Loucy (cell line): ENCODE measurements around the gene KRTAP19-7.

Source experiments
- H2AFZ ChIP-seq: fragments of 200-600 bp; sonication (generic); 2 replicates; pipeline ENCODE4 v1.6.0; 2016; ENCODE audit warnings: antibody characterized with exemption, mild to moderate bottlenecking, low read length, moderate library complexity
- H3F3A ChIP-seq: fragments of 200-600 bp; 2 replicates; pipeline ENCODE4 v1.6.0; 2016; ENCODE audit warnings: antibody characterized with exemption, low read depth, mild to moderate bottlenecking
- H3K27me3 ChIP-seq: fragments of 200-600 bp; sonication (generic); 2 replicates; pipeline ENCODE4 v1.6.1; 2014; ENCODE audit warnings: low read length, mild to moderate bottlenecking; ENCODE audit not compliant: insufficient read depth, poor library complexity, severe bottlenecking
- H3K36me3 ChIP-seq: fragments of 200-600 bp; sonication (generic); 2 replicates; pipeline ENCODE4 v1.6.1; 2016; ENCODE audit warnings: low read length; ENCODE audit not compliant: insufficient read depth
- H3K4me1 ChIP-seq: fragments of 200-600 bp; sonication (generic); 2 replicates; pipeline ENCODE4 v1.5.1; 2014; ENCODE audit warnings: low read length, mild to moderate bottlenecking; ENCODE audit not compliant: insufficient read depth, poor library complexity, severe bottlenecking
- H3K4me2 ChIP-seq: fragments of 200-600 bp; sonication (generic); 2 replicates; pipeline ENCODE4 v1.6.0; 2014; ENCODE audit warnings: antibody characterized with exemption, low read length, low read depth, mild to moderate bottlenecking; ENCODE audit not compliant: poor library complexity, severe bottlenecking
- H3K4me3 ChIP-seq: fragments of 200-600 bp; sonication (generic); 2 replicates; pipeline ENCODE4 v1.5.1; 2014; ENCODE audit warnings: low read length, mild to moderate bottlenecking, mixed read lengths; ENCODE audit not compliant: poor library complexity, severe bottlenecking
- H3K79me2 ChIP-seq: fragments of 200-600 bp; sonication (generic); 2 replicates; pipeline ENCODE4 v1.6.1; 2014; ENCODE audit warnings: low read length; ENCODE audit not compliant: insufficient read depth
- H3K9ac ChIP-seq: fragments of 200-600 bp; sonication (generic); 2 replicates; pipeline ENCODE4 v1.6.0; 2014; ENCODE audit warnings: mild to moderate bottlenecking, low read depth, low read length, moderate library complexity; ENCODE audit not compliant: poor library complexity, severe bottlenecking
- H3K9me2 ChIP-seq: fragments of 200-600 bp; sonication (generic); replicated peaks from 2 replicates; pipeline ENCODE4 v1.6.1; 2016; ENCODE audit warnings: low read depth, low read length, mixed read lengths
- H3K9me3 ChIP-seq: fragments of 200-600 bp; sonication (generic); 2 replicates; pipeline ENCODE4 v1.6.1; 2014; ENCODE audit warnings: mild to moderate bottlenecking, antibody characterized with exemption, low read length, low read depth; ENCODE audit not compliant: insufficient read depth
- H4K20me1 ChIP-seq: fragments of 200-600 bp; sonication (generic); 2 replicates; pipeline ENCODE4 v1.6.0; 2014; ENCODE audit warnings: antibody characterized with exemption, low read length, mild to moderate bottlenecking; ENCODE audit not compliant: insufficient read depth, poor library complexity, severe bottlenecking
- CTCF ChIP-seq: fragments of 200-600 bp; sonication (generic); conservative IDR thresholded peaks from 2 replicates; pipeline ENCODE4 v1.5.1; 2014; ENCODE audit warnings: mild to moderate bottlenecking, antibody characterized with exemption, low read length
- EZH2phosphoT487 ChIP-seq: fragments of 200-600 bp; IDR thresholded peaks from 2 replicates; pipeline ENCODE4 v1.6.1; 2018; ENCODE audit warnings: antibody characterized with exemption, mild to moderate bottlenecking, moderate library complexity, borderline replicate concordance

KRTAP19-7 gene

GRCh38 chr21:30541764-30542163 lies 19.4 kb downstream of the KRTAP19-7 start, which contains the start of gene KRTAP19-6:
TSS of gene KRTAP19-6 (minus strand) at chr21:30541864. CDS start at chr21:30541833, 31 bp downstream.
- Histone ChIP-seq H3K4me3 (no peak within 1 kb of the TSS), H4K20me1 (no peaks in the 10 kb centered on the region), H3K9me2 (no peaks in the 10 kb centered on the region), H3K79me2 (no peaks in the 10 kb centered on the region), H3K4me2 (no peak within 1 kb of the TSS), H3K4me1 (no peaks in the 10 kb centered on the region), H3K36me3 (no peaks in the 10 kb centered on the region), H3F3A (no peaks in the 10 kb centered on the region), H3K27me3 (no peaks in the 10 kb centered on the region), H2AFZ (no peak within 1 kb of the TSS), H3K9ac (no peak within 1 kb of the TSS), H3K9me3 (no peaks in the 10 kb centered on the region)
- TF ChIP-seq CTCF (no peak), EZH2phosphoT487 (no peak)

- Histone ChIP-seq H3K36me3 (no peaks in the 10 kb centered on the region), H2AFZ (no peak overlapping the region), H3K4me2 (no peak overlapping the region), H3K9ac (no peak overlapping the region), H3F3A (no peaks in the 10 kb centered on the region), H3K4me1 (no peaks in the 10 kb centered on the region), H4K20me1 (no peaks in the 10 kb centered on the region), H3K4me3 (no peak overlapping the region), H3K27me3 (no peaks in the 10 kb centered on the region), H3K79me2 (no peaks in the 10 kb centered on the region), H3K9me3 (no peaks in the 10 kb centered on the region), H3K9me2 (no peaks in the 10 kb centered on the region)
- TF ChIP-seq CTCF, result no peak
- no peak for TF ChIP-seq EZH2phosphoT487
Measured at GRCh38 chr21:30518876-30519275, 42.2 kb downstream of the KRTAP19-7 start.

DNA sequence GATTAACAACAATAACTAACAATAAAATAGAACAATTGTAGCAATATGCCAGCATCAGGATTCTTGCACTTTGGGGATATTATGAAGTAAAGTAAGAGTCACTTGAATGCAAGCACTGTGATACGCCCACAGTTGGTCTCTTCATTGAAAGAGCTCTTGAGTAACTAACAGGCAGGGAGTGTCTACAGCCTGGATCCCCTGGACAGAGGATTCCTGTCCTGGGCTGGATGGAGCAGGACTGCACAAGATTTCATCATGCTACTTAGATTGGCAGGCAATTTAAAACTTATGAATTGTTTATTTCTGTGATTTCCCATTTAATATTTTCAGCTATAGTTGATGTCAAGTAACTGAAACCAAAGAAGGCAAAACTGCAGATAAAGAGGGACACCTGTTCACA lies 45.4 kb downstream of the KRTAP19-7 start:
- H3K9me2 ChIP-seq, result no peaks in the 10 kb centered on the region
- no peaks in the 10 kb centered on the region for H4K20me1 ChIP-seq
- no peaks in the 10 kb centered on the region for H3K4me1 ChIP-seq
- no peaks in the 10 kb centered on the region for H3F3A ChIP-seq
- no peaks in the 10 kb centered on the region for H3K79me2 ChIP-seq
- H2AFZ ChIP-seq, result no peak overlapping the region
- no peak overlapping the region for H3K9ac ChIP-seq
- no peaks in the 10 kb centered on the region for H3K27me3 ChIP-seq
- H3K4me3 ChIP-seq, result no peak overlapping the region
- no peaks in the 10 kb centered on the region for H3K9me3 ChIP-seq
- H3K36me3 ChIP-seq, result no peaks in the 10 kb centered on the region
- no peak for TF ChIP-seq CTCF
- TF ChIP-seq EZH2phosphoT487, result no peak
- no peak overlapping the region for H3K4me2 ChIP-seq
